Testis (tissue), 2 donors: ENCODE results near the gene GPR161.

Experiments
- CTCF ChIP-seq, 3 experiments: fragments of 450-650 bp in 2 of 3; fragments of 200-600 bp in 1 of 3; sonication (generic) in 1 of 3; IDR thresholded peaks; one replicate each; pipeline ENCODE4 v1.5.1; 2016 to 2019; ENCODE audit warnings: antibody characterized with exemption in 3 of 3, mild to moderate bottlenecking in 2 of 3, moderate library complexity in 1 of 3
- POLR2A ChIP-seq: fragments of 450-650 bp; IDR thresholded peaks from one replicate; pipeline ENCODE4 v1.6.1; 2017; ENCODE audit warnings: antibody characterized with exemption, mild to moderate bottlenecking, moderate library complexity

GRCh38 chr1:168098534-168099320 is 38.0 kb downstream of the GPR161 start:
- TF ChIP-seq POLR2A: no peak
- no peak for TF ChIP-seq CTCF (IDR thresholded peaks at IDR 0.05)
